Measurements from ENCODE around the gene IGSF21. TPM values are rescaled to one million over a fixed set of nuclear protein-coding genes. Genes with fewer than 3 reads are reported as not detected.

Gene IGSF21
- total and polyA plus RNA-seq, 10 of the 15 experiments (the other 5 are each of a cell fraction or from before 2014, with no cell fraction given), result 0.03 to 0.49 TPM; not detected in 8

GRCh38 chr1:18271336-18271735 lies 163.7 kb downstream of the IGSF21 start:
- no peaks in the 10 kb centered on the region for H3K4me1 ChIP-seq (ENCODE audit: control insufficient read depth, insufficient read depth, low read length)
- ChIA-PET RAD21 (ENCODE audit: unreplicated experiment) (no interaction called here), SMC1A (ENCODE audit: uncharacterized antibody, unreplicated experiment) (no interaction called here), CTCF (no interaction called here), POLR2A (no interaction called here)
- H3K79me2 ChIP-seq (ENCODE audit: control insufficient read depth, insufficient read depth, low read length), result no peaks in the 10 kb centered on the region
- no peak overlapping the region for H2AFZ ChIP-seq (ENCODE audit: control insufficient read depth, low read depth, low read length)
- H3K9me3 ChIP-seq (replicated peaks; ENCODE audit: control insufficient read depth, insufficient read depth, low read length), result no peaks in the 10 kb centered on the region; the same call in 2 of the 3 replicates
- H4K20me1 ChIP-seq (ENCODE audit: control insufficient read depth, insufficient read depth), result no peaks in the 10 kb centered on the region
- DNase-seq (ENCODE audit: low read depth, low spot score), result no peak
- peaks cover 0 to 2% of the 10 kb centered on the region in 2 experiments; a peak in 1 of 4 replicates for H3K27me3 ChIP-seq (replicated peaks in 1 of 2; ENCODE audit: control insufficient read depth in 2 of 2, insufficient read depth in 2 of 2, low read length in 1 of 2)
- no peak for ATAC-seq
- no peak overlapping the region for H3K9ac ChIP-seq (ENCODE audit: control insufficient read depth, insufficient read depth, low read length)
- TF ChIP-seq LARP7 (IDR thresholded peaks at IDR 0.05) (no peak), POLR2A (IDR thresholded peaks at IDR 0.05; ENCODE audit: low read depth, low read length) (no peak), KAT2A (conservative IDR thresholded peaks at IDR 0.05; ENCODE audit: control insufficient read depth, low read depth, low read length) (no peak), USF1 (IDR thresholded peaks at IDR 0.05; ENCODE audit: borderline replicate concordance, extremely low read length, insufficient read depth, low read depth, low read length) (no peak), IKZF1 (conservative IDR thresholded peaks at IDR 0.05) (no peak), SREBF2 (IDR thresholded peaks at IDR 0.05; ENCODE audit: low read length) (no peak), HSF1 (IDR thresholded peaks at IDR 0.05; ENCODE audit: low read depth, low read length) (no peak), RELA (IDR thresholded peaks at IDR 0.05; ENCODE audit: borderline replicate concordance, partially characterized antibody) (no peak), FOXM1 (IDR thresholded peaks at IDR 0.05; ENCODE audit: low read depth, low read length) (no peak), NBN (IDR thresholded peaks at IDR 0.05) (no peak), SUZ12 (IDR thresholded peaks at IDR 0.05; ENCODE audit: unreplicated experiment) (no peak)
- FAIRE-seq, result no peak
- no peak overlapping the region for H3K4me3 ChIP-seq
- no peak overlapping the region for H3K27ac ChIP-seq (ENCODE audit: control insufficient read depth, insufficient read depth)
- 13% methylated on average over 2 of the region's 2 CpGs for WGBS (ENCODE audit: insufficient coverage, insufficient replicate concordance, low lambda C conversion rate, missing lambda C conversion rate)
- intact Hi-C loops (cut with micrococcal nuclease; ENCODE audit: unreplicated experiment) (no loop called here), in situ Hi-C loops (cut with MboI) (no loop called here)
- no peaks in the 10 kb centered on the region for H3K36me3 ChIP-seq (ENCODE audit: control insufficient read depth in 2 of 2, insufficient read depth in 2 of 2, low read length in 1 of 2)
- BruUV-seq (replicated peaks), result no TSS peak
- no peak overlapping the region for H3K4me2 ChIP-seq (ENCODE audit: control insufficient read depth, insufficient read depth)

All from GM12878 (cell line).